Peyer's patch (tissue), 4 donors: Measurements from ENCODE around the gene RCSD1. TPM values are rescaled to one million over a fixed set of nuclear protein-coding genes. Genes with fewer than 3 reads are reported as not detected.

Source experiments
- DNase-seq, 3 donors: peaks; one replicate each; pipeline ENCODE4 v3.0.0-alpha.2; 2017 to 2019
- H3K27ac ChIP-seq, 4 donors: fragments of 200-600 bp; sonication (generic); one replicate each; pipeline ENCODE4 v1.5.1; 2016 to 2019
- H3K27me3 ChIP-seq, 2 donors: fragments of 200-600 bp; sonication (generic); one replicate each; pipeline ENCODE4 v1.5.1; 2019
- H3K36me3 ChIP-seq, 3 donors: fragments of 200-600 bp; sonication (generic); one replicate each; pipeline ENCODE4 v1.5.1; 2016 to 2019
- H3K4me1 ChIP-seq, 4 donors: fragments of 200-600 bp; sonication (generic); one replicate each; pipeline ENCODE4 v1.5.1; 2016 to 2019
- H3K4me3 ChIP-seq, 4 donors: fragments of 200-600 bp; sonication (generic); 1 replicate in 3 of 4; 2 replicates in 1 of 4; pipeline ENCODE4 v1.5.1; 2016 to 2019; ENCODE audit warnings: mild to moderate bottlenecking in 1 of 4
- H3K9me3 ChIP-seq, 4 donors: fragments of 200-600 bp; sonication (generic); one replicate each; pipeline ENCODE4 v1.5.1; 2016 to 2019; ENCODE audit warnings: mild to moderate bottlenecking in 1 of 4
- POLR2A ChIP-seq, 2 donors: fragments of 450-650 bp; IDR thresholded peaks; one replicate each; pipeline ENCODE4 v1.5.1; 2017; ENCODE audit warnings: antibody characterized with exemption in 2 of 2, mild to moderate bottlenecking in 2 of 2, moderate library complexity in 2 of 2
- total RNA-seq, 4 donors: library from RNA; depleted of rRNA; stranded (reverse); fragments of >200 nt; gene quantifications; one replicate each; pipeline ENCODE4 v1.1.0, GENCODE V29; 2016
- TF ChIP-seq, protein P1 (sequence below), 6 experiments: fragments of 450-650 bp in 4 of 6; fragments of 200-600 bp in 2 of 6; sonication (generic) in 1 of 6; IDR thresholded peaks; one replicate each; pipeline ENCODE4 v1.5.1; 2017 to 2019; ENCODE audit warnings: antibody characterized with exemption in 6 of 6, mild to moderate bottlenecking in 3 of 6, moderate library complexity in 1 of 6

The RCSD1 gene
- total RNA-seq, 4 donors from 2014 or later = 6.7 to 95.7 (median 11.5) TPM

DNA sequence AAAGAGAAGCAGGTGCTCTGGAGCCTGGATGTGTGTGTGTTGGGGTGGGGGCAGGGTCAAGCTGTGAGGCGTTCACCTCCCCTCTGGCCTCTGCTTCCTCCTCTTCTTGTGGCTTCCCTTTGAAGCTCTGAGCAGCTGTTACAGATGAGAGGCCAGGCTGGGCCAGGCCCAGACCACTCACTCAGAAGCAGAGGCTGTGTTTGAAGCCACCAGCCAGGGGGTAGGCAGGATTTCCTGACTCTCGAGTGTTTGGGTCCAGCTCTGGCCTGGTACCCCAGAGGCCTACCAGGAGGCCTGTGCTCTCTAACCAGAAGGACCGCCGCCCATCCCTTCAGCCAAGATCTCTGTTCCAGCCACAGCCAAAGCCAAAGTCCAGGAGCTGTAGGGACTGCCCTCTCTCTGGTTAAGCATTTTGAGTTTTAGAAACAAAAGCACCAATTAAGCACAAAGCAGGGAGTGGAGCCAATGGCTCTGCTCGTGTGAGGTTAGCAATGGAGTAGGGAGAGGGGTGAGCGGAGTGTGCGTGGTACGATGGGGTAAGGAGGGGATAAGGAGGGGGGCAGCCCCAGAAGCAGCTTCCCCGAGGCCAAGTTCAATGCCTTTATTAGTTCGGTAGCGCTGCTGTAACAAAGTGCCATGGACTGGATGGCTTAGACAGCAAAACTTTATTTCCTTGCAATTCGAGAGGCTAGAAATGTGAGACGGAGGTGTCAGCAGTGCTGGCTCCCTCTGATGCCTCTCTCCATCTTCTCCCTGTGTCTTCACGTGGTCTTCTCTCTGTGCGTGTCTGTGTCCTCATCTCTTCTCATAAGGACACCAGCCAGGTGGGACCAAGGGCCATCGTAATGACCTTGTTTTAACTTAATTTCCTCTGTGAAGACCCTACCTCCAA, 20.5 kb downstream of the RCSD1 start:
- peaks cover 0 to 47% (median 32%) of the 10 kb centered on the region in 4 donors for H3K4me1 ChIP-seq
- no peaks in the 10 kb centered on the region for H3K9me3 ChIP-seq
- peak in 2 of 3 donors; percentile 80 to 81 for DNase-seq
- H3K27ac ChIP-seq = peak overlapping the region in 2 of 4 donors; percentile 50 to 69
- H3K4me3 ChIP-seq = no peak overlapping the region
- TF ChIP-seq, protein P1, sequence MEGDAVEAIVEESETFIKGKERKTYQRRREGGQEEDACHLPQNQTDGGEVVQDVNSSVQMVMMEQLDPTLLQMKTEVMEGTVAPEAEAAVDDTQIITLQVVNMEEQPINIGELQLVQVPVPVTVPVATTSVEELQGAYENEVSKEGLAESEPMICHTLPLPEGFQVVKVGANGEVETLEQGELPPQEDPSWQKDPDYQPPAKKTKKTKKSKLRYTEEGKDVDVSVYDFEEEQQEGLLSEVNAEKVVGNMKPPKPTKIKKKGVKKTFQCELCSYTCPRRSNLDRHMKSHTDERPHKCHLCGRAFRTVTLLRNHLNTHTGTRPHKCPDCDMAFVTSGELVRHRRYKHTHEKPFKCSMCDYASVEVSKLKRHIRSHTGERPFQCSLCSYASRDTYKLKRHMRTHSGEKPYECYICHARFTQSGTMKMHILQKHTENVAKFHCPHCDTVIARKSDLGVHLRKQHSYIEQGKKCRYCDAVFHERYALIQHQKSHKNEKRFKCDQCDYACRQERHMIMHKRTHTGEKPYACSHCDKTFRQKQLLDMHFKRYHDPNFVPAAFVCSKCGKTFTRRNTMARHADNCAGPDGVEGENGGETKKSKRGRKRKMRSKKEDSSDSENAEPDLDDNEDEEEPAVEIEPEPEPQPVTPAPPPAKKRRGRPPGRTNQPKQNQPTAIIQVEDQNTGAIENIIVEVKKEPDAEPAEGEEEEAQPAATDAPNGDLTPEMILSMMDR (IDR thresholded peaks at IDR 0.05) = no peak
- no peak for TF ChIP-seq POLR2A (IDR thresholded peaks at IDR 0.05)
- no peaks in the 10 kb centered on the region for H3K27me3 ChIP-seq
- no peaks in the 10 kb centered on the region for H3K36me3 ChIP-seq

DNA sequence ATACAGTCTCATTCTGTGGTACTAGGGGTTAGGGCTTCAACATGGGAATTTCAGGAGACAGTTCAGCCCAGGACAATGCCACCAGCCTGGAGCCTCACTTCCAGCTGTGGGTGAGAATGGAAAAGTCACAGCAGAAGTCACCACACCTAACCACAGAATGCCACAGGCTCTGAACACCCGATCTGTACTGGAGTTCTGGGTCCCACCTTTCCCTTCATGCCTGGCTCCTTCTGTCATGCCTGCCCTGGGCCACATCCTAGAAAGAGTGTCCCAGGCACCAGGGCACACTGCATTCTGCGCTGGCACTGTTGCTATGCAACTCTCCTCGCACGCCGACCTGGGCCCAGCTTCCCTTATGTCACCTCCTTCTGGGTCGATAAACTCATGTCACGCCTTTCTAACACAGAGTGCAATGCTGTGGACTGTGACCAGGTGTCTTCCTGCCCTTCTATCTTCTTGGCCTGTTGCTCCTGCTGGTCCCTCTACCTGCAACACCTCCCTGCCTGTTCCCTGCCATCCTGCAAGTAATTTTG, 21.2 kb downstream of the RCSD1 start:
- Histone ChIP-seq H3K27me3 (no peaks in the 10 kb centered on the region), H3K4me1 (peaks cover 0 to 47% (median 32%) of the 10 kb centered on the region in 4 donors), H3K36me3 (no peaks in the 10 kb centered on the region), H3K9me3 (no peaks in the 10 kb centered on the region), H3K27ac (peak overlapping the region in 2 of 4 donors; percentile 50 to 69), H3K4me3 (no peak overlapping the region)
- peak in 2 of 3 donors; percentile 59 to 66 for DNase-seq
- TF ChIP-seq POLR2A (IDR thresholded peaks at IDR 0.05) = no peak
- TF ChIP-seq, protein P1 (IDR thresholded peaks at IDR 0.05) = no peak

DNA sequence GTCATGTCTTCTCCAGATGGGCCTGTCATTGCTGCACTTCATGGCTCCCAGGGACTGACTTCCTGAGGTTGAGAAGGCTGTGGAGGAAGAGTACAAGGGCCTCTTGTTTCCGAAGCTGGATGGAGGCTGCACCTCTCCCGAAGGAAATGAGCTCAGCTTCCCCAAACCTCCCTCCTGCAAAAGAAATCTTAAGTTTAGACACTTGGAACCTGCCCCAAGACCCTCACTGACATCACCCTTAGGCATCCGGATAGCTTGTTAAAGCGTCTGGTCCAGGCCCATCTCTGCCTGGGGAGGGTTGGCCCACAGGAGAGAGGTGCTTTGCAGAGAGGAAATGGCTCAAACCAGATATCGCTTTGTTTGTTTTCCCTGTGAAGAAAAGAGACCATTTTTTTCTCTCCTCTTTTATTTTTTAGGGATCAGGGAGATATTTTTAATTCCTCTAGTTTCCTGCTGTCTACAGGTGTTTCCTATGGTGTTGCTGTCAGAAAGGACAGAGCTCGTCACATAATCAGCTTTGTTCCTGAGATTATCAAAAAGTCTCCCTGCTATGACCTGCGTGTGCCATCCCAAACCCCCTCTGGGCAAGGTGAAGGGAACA, 25.0 kb downstream of the RCSD1 start:
- no peak for DNase-seq
- Histone ChIP-seq H3K36me3 (no peaks in the 10 kb centered on the region), H3K9me3 (no peaks in the 10 kb centered on the region), H3K4me3 (no peak overlapping the region), H3K27ac (peak overlapping the region in 3 of 4 donors; percentile 36 to 56 (median 38)), H3K27me3 (no peaks in the 10 kb centered on the region), H3K4me1 (peaks cover 0 to 37% (median 20%) of the 10 kb centered on the region in 4 donors)
- TF ChIP-seq POLR2A (IDR thresholded peaks at IDR 0.05) = no peak
- TF ChIP-seq, protein P1 (IDR thresholded peaks at IDR 0.05) = no peak

DNA sequence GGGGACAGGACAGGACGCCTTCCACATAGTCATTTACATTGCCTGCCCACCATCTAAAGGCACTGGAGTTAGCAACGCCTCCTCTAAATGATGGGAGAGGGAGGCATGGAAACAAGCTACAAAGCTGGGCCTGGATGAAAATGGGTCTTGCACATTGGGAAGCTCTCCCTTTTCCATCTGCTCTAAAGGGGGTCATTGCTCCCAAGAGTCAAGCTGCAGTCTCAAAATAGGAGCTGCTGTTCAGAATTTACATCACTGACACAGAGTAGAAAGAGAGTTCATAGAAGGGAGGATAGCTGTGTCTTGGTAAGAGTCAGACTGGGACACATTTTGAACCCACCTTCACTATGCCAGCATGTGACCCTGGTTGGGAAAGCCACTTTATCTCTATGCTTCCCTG, 26.6 kb downstream of the RCSD1 start:
- Histone ChIP-seq H3K27ac (peak overlapping the region in 1 of 4 donors; percentile 4), H3K4me3 (no peak overlapping the region), H3K27me3 (no peaks in the 10 kb centered on the region), H3K9me3 (no peaks in the 10 kb centered on the region), H3K4me1 (peaks cover 0 to 27% (median 7%) of the 10 kb centered on the region in 4 donors), H3K36me3 (no peaks in the 10 kb centered on the region)
- DNase-seq = no peak
- TF ChIP-seq POLR2A (IDR thresholded peaks at IDR 0.05) = no peak
- TF ChIP-seq, protein P1 (IDR thresholded peaks at IDR 0.05) = no peak

DNA sequence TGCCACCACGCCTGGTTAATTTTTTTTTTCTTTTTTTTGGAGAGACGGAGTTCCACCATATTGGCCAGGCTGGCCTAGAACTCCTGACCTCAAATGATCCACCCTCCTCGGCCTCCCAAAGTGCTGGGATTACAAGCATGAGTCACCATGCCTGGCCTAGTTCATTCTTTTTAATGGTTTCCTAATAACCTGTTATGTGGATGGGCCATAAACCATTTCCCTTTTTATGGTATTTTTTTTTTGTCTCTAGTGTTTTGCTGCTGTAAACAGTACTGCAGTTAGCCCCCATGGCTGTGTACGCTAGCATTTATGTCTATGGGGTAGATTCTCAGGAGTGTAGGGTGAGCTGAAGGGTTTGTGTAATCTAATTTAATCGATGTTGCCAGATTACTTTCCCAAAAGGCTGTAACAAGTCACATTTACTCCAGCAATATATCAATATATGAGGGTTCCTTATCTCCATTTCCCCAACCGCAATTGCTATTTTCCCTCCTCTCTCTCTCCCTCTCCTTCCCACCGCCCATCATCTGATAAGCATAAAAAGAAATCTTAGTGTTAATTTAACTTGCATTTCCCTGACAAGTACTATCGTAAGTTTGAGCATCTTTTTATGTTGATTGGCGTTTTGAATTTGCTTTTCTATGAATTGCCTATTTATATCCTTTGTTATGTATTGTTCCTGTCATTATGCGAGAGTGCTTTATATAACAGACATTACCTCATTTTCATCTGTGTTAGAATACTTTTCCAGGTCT, 28.7 kb downstream of the RCSD1 start:
- H3K4me1 ChIP-seq = peaks cover 0 to 45% (median 7%) of the 10 kb centered on the region in 4 donors
- H3K4me3 ChIP-seq = no peak overlapping the region
- peak overlapping the region in 1 of 4 donors; percentile 4 for H3K27ac ChIP-seq
- no peaks in the 10 kb centered on the region for H3K36me3 ChIP-seq
- no peaks in the 10 kb centered on the region for H3K27me3 ChIP-seq
- no peaks in the 10 kb centered on the region for H3K9me3 ChIP-seq
- no peak for DNase-seq
- no peak for TF ChIP-seq POLR2A (IDR thresholded peaks at IDR 0.05)
